GM19324 (cell line): ENCODE measurements around the gene HAVCR1.
"Not testable (repeated sequence)": the region's sequence is repeated elsewhere in the genome, so short reads cannot be mapped to it uniquely, and the experiment has no call there.

Experiments used
- ATAC-seq: cut with Tn5 transposase; IDR thresholded peaks from one replicate; pipeline ENCODE4 v1.9.1; 2021; ENCODE audit warnings: mild to moderate bottlenecking, moderate library complexity; ENCODE audit not compliant: unreplicated experiment, low FRiP score

HAVCR1 gene

DNA sequence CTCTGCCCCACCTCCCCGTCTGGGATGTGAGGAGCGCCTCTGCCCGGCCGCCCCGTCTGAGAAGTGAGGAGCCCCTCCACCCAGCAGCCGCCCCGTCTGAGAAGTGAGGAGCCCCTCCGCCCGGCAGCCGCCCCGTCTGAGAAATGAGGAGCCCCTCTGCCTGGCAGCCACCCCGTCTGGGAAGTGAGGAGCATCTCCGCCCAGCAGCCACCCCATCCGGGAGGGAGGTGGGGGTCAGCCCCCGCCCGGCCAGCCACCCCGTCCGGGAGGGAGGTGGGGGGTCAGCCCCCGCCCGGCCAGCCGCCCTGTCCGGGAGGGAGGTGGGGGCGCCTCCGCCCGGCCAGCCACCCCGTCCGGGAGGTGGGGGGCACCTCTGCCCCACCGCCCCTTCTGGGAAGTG is 44.8 kb downstream of the HAVCR1 start:
- ATAC-seq: not testable (repeated sequence)

DNA sequence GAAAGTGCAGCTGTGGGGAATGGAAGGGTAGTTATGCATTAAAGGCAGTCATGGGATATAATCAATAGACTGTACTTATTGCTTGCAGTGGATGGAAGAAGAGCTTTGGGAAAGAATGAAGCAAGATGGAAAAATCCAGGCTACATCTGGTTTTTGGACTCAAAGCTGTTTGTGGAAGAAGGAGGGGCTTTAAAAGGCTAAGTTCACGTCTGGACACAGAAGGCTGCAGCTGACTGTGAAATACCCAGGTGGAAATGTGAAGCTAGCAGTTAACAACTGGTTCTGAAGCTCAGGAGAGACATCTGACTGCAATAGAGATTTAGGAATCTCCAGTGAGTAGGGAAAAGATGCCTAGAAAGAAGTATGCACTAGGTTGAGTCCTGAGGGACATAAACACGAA is 52.7 kb downstream of the HAVCR1 start:
- ATAC-seq: no peak

DNA sequence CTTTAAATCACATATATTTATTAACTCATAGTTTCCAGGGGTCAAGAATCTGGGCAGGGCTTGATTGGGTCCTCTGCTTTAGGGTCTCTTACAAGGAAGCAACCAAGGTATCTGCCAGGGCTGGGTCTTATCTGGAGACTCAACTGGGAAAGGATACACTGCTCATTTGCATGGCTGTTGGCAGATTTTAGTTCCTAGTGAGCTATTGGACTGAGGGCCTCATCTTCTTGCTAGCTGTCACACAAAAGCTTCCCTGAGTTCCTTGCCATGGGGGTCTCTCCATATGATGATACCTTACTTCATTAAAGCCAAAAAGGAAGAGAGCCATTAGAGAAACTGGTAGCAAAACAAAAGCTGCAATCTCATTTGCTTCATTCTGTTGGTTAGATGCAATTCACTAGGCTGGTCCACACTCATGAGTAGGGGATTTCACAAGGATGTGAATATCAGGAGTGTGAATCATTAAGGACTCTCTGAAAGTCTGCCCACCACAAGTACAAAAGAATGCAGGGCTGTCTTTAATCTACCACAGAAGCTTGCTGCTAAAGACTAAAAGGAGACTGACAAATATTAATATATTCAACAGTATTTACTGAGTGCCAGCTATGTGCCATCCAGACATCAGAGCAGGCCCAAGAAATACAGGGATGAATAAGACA is 53.9 kb downstream of the HAVCR1 start:
- ATAC-seq: no peak

DNA sequence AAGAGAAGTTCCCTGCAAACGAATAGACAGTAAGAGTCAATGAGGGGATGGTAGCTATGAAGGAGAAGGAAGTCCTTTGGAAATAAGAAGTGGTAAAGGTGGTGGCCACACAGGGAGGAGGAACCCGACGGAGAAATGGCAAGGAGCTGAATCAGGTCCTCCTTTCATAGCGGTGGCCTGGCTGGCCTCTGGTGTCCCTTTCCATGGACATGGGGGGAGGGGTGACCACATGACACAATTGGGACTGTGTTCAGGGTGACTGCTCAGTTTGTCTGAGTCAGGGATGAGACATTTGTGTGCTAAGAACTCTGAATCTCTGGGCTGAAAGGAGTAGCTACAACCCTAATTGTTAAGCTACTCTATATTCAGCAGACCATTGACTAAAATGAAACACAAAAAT is 67.2 kb downstream of the HAVCR1 start:
- ATAC-seq: no peak

DNA sequence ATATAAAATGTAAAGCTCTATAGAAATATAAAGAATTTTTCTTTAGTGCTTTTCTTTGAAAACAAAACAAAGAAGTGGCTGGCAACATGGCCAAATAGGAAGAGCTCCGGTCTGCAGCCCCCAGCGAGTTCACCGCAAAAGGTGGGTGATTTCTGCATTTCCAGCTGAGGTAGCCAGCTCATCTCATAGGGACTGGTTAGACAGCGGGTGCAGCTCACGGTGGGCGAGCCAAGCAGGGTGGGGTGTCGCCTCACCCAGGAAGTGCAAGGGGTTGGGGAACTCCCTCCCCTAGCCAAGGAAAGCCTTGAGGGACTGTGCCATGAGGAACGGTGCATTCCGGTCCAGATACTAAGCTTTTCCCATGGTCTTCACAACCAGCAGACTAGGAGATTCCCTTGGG is 74.9 kb downstream of the HAVCR1 start:
- no peak for ATAC-seq

DNA sequence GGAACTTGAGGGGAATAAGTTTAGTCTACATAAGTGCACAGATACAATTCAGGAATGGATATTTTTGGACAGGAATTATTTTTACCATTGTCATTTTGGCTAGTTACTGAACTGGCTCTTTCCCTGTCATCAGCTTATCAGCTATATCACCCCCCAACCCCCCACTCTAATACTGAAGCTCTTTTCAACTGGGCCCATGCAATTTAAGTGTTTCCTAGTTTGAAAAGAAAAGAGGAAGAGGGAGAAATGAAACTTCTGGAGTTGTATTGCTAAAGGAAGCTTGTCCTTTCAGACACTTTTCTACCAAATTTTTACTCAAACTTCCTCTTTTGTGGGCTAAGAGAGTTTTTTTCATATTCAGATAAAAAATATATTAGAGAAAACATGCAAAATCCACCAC is 77.4 kb downstream of the HAVCR1 start:
- no peak for ATAC-seq
